ENCODE data around the gene SLC16A11. TPM values are rescaled to one million over a fixed set of nuclear protein-coding genes. Genes with fewer than 3 reads are reported as not detected.

Gene SLC16A11
- polyA plus RNA-seq, 1 donor, result 0.94 TPM

DNA sequence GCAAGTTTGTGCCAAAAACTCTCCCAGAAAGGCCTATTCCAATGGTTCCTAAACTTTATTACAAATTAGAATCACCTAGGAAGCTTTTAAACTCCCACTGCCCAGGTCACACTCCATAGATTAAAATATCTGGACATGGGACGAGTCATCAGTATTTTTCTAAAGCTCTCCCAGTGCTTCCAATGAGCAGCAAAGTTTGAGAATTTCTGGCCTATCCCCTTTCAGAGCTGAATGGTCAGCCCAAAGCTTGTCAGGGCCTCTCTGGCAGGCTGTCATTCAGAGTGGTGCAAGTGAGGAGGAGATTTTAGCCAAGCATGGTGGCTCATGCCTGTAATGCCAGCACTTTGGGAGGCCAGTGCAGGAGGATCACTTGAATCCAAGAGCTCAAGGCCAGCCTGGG lies 18.6 kb downstream of the SLC16A11 start:
- Histone ChIP-seq H3K4me3 (ENCODE audit: low read length) (no peak overlapping the region), H3K4me1 (ENCODE audit: control insufficient read depth, insufficient read depth, low read length) (peaks cover 17% of the 10 kb centered on the region), H3K36me3 (ENCODE audit: control insufficient read depth, insufficient read depth, low read length) (no peaks in the 10 kb centered on the region), H3K9me3 (ENCODE audit: control insufficient read depth, low read depth, low read length) (peaks cover 6% of the 10 kb centered on the region), H3K27me3 (ENCODE audit: control insufficient read depth, insufficient read depth, low read length) (peaks cover 37% of the 10 kb centered on the region), H3K27ac (ENCODE audit: low read length) (no peak overlapping the region)
- no CpG with 5 or more reads among the region's 1 CpG for WGBS (ENCODE audit: insufficient coverage, low lambda C conversion rate)
- DNase-seq, result no peak

DNA sequence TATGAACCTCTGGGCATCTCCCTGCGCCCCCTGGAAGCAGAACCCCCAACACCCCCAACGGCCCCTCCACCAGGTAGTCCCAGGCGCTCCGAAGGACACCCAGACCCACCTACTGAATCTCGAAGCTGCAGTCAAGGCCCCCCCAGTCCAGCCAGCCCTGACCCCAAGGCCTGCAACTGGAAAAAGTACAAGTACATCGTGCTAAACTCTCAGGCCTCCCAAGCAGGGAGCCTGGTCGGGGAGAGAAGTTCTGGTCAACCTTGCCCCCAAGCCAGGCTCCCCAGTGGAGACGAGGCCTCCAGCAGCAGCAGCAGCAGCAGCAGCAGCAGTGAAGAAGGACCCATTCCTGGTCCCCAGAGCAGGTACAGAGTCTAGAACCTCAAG lies 19.5 kb downstream of the SLC16A11 start:
- no CpG with 5 or more reads among the region's 8 CpGs for WGBS (ENCODE audit: insufficient coverage, low lambda C conversion rate)
- no peak for DNase-seq
- no peak overlapping the region for H3K4me3 ChIP-seq (ENCODE audit: low read length)

DNA sequence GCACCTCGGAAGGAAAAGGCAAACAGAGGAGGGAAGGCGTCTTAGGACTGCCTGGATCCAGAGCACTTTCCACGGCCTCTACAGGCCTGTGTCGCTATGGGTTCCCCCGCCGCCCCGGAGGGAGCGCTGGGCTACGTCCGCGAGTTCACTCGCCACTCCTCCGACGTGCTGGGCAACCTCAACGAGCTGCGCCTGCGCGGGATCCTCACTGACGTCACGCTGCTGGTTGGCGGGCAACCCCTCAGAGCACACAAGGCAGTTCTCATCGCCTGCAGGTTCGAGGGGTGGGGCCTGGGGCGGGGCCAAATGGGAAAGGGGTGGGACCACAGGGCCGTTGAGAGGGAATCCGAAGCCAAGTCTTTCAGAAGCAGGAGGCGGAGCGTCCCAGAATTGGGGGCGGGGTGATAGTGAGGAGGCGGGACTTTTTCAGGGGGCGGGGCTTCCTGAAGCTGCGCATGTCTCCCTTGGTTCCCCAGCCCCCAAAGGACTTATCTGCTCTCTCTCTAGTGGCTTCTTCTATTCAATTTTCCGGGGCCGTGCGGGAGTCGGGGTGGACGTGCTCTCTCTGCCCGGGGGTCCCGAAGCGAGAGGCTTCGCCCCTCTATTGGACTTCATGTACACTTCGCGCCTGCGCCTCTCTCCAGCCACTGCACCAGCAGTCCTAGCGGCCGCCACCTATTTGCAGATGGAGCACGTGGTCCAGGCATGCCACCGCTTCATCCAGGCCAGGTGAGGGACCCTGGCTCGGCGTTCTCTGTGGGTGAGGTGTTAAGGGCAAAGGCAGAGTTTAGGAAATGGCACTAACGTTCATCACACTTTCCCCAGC lies 20.1 kb downstream of the SLC16A11 start:
- peak overlapping the region; percentile 40 for H3K27ac ChIP-seq (ENCODE audit: low read length)
- peak overlapping the region; percentile 42 for H3K4me3 ChIP-seq (ENCODE audit: low read length)
- WGBS (ENCODE audit: insufficient coverage, low lambda C conversion rate), result no CpG with 5 or more reads among the region's 51 CpGs
- H3K27me3 ChIP-seq (ENCODE audit: control insufficient read depth, insufficient read depth, low read length), result peaks cover 41% of the 10 kb centered on the region
- peaks cover 6% of the 10 kb centered on the region for H3K9me3 ChIP-seq (ENCODE audit: control insufficient read depth, low read depth, low read length)
- H3K36me3 ChIP-seq (ENCODE audit: control insufficient read depth, insufficient read depth, low read length), result no peaks in the 10 kb centered on the region
- H3K4me1 ChIP-seq (ENCODE audit: control insufficient read depth, insufficient read depth, low read length), result peaks cover 17% of the 10 kb centered on the region
- peak; percentile 87 to 88 for DNase-seq

More for the DNA sequence above, 19.5 kb downstream of the SLC16A11 start:
- Histone ChIP-seq H3K9me3 (ENCODE audit: control insufficient read depth, low read depth, low read length) (peaks cover 6% of the 10 kb centered on the region), H3K27ac (ENCODE audit: low read length) (no peak overlapping the region), H3K27me3 (ENCODE audit: control insufficient read depth, insufficient read depth, low read length) (peaks cover 41% of the 10 kb centered on the region), H3K36me3 (ENCODE audit: control insufficient read depth, insufficient read depth, low read length) (no peaks in the 10 kb centered on the region), H3K4me1 (ENCODE audit: control insufficient read depth, insufficient read depth, low read length) (peaks cover 17% of the 10 kb centered on the region)

DNA sequence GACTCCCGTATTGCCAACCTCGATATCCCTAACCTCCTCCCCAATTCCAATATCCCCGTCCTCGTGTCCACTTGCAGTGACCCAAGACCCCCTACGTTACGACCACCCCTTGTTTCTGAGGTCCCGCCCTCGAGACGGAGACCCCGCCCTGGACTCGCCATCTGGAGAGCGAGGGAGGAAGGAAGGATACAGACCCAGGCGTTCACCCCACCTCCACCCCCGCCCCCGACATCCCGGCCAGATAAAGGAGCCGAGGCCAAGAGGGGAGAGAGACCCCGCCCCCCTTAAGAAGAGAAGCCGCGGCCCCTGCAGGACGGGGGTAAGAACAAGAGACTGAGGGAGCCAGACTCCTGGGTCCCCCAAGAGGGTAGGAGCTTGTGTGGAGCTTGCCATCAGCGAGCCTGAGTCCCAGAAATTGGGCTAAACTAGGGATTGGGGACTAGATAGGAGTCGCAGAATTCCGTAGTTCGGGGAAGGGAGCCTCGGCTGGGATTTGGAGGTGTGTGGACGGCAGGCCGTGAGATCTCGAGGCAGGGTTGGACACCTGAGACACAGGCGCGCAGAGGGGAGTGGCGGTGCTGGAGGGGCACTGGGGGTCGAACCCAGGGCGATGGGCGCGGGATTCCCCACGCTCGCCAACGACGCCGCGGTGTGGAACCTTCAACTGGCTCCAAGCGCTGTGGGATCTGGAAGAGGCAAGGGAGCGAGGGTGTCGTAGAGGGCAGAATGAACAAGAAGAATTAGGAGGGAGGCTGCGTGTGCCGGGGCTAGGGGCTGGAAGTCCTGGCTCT lies 20.9 kb downstream of the SLC16A11 start, which contains the start of gene BCL6B:
Gene BCL6B, plus strand, starts transcription at position 270 of the 791 bp plus-strand sequence. CDS start 622 bp downstream, outside the sequence.
- Histone ChIP-seq H3K27ac (ENCODE audit: low read length) (peak within 1 kb of the TSS; percentile 57), H3K4me3 (ENCODE audit: low read length) (peak within 1 kb of the TSS; percentile 42), H3K36me3 (ENCODE audit: control insufficient read depth, insufficient read depth, low read length) (no peaks in the 10 kb centered on the region), H3K4me1 (ENCODE audit: control insufficient read depth, insufficient read depth, low read length) (peaks cover 17% of the 10 kb centered on the region), H3K27me3 (ENCODE audit: control insufficient read depth, insufficient read depth, low read length) (peaks cover 41% of the 10 kb centered on the region), H3K9me3 (ENCODE audit: control insufficient read depth, low read depth, low read length) (peaks cover 6% of the 10 kb centered on the region)
- no CpG with 5 or more reads among the region's 47 CpGs for WGBS (ENCODE audit: insufficient coverage, low lambda C conversion rate)
- no peak for DNase-seq

DNA sequence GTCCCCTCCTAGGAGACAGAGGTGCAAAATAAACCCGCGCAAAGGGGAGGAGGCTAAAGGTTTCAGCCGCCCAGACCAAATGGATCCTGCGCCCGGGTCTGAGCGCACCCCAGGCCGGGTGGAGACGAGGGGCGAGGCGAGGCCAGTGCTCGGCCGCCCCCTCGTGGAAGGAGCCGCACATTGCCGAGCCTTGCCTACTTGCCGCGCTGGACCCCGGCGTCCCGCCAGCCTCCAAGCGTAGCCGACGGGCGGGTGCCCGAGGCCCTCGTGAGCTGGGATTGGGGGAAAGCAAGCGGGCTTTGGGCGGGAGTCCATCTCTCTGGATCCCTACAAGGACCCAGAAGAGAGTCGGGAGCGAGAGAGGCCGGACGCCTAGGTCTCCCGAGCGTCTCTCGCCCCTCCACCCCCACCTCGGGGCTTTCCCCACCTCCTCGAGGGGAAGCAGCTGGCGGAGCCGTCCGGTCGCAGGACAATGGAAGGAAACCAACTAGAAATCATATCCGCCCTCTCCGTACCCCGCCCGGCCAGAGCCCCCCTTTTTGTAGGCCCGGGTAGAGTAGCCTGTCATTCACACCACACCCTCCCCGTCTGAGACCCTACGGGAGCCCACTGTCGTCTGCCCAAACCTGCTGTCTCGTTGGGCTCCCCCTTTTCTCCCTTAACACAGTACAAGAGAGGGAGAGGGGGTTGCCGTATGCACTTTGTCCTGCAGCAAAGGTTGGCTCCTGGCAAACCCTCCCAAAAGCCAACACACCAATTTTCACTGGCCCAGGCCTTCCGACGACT lies 21.7 kb downstream of the SLC16A11 start:
- Histone ChIP-seq H3K27ac (ENCODE audit: low read length) (peak overlapping the region; percentile 57), H3K27me3 (ENCODE audit: control insufficient read depth, insufficient read depth, low read length) (peaks cover 41% of the 10 kb centered on the region), H3K4me1 (ENCODE audit: control insufficient read depth, insufficient read depth, low read length) (peaks cover 17% of the 10 kb centered on the region), H3K4me3 (ENCODE audit: low read length) (peak overlapping the region; percentile 23), H3K9me3 (ENCODE audit: control insufficient read depth, low read depth, low read length) (peaks cover 6% of the 10 kb centered on the region), H3K36me3 (ENCODE audit: control insufficient read depth, insufficient read depth, low read length) (peaks cover 4% of the 10 kb centered on the region)
- no CpG with 5 or more reads among the region's 53 CpGs for WGBS (ENCODE audit: insufficient coverage, low lambda C conversion rate)
- peak in 1 of 2 donors; percentile 62 for DNase-seq

GRCh38 chr17:7020894-7021664 lies 22.8 kb downstream of the SLC16A11 start:
- DNase-seq, result no peak
- Histone ChIP-seq H3K36me3 (ENCODE audit: control insufficient read depth, insufficient read depth, low read length) (peaks cover 12% of the 10 kb centered on the region), H3K9me3 (ENCODE audit: control insufficient read depth, low read depth, low read length) (peaks cover 6% of the 10 kb centered on the region), H3K4me3 (ENCODE audit: low read length) (no peak overlapping the region), H3K27ac (ENCODE audit: low read length) (peak overlapping the region; percentile 57), H3K27me3 (ENCODE audit: control insufficient read depth, insufficient read depth, low read length) (peaks cover 41% of the 10 kb centered on the region), H3K4me1 (ENCODE audit: control insufficient read depth, insufficient read depth, low read length) (peaks cover 17% of the 10 kb centered on the region)
- no CpG with 5 or more reads among the region's 11 CpGs for WGBS (ENCODE audit: insufficient coverage, low lambda C conversion rate)

- Histone ChIP-seq H3K27me3 (ENCODE audit: control insufficient read depth, insufficient read depth, low read length) (peaks cover 41% of the 10 kb centered on the region), H3K4me1 (ENCODE audit: control insufficient read depth, insufficient read depth, low read length) (peaks cover 22% of the 10 kb centered on the region), H3K27ac (ENCODE audit: low read length) (no peak overlapping the region), H3K36me3 (ENCODE audit: control insufficient read depth, insufficient read depth, low read length) (peaks cover 12% of the 10 kb centered on the region), H3K9me3 (ENCODE audit: control insufficient read depth, low read depth, low read length) (peaks cover 6% of the 10 kb centered on the region), H3K4me3 (ENCODE audit: low read length) (peak overlapping the region; percentile 32)
- WGBS (ENCODE audit: insufficient coverage, low lambda C conversion rate), result 100% methylated on average over 1 of the region's 16 CpGs
- peak in 1 of 2 donors; percentile 43 for DNase-seq
Measured at GRCh38 chr17:7019839-7020519, 23.9 kb downstream of the SLC16A11 start.

DNA sequence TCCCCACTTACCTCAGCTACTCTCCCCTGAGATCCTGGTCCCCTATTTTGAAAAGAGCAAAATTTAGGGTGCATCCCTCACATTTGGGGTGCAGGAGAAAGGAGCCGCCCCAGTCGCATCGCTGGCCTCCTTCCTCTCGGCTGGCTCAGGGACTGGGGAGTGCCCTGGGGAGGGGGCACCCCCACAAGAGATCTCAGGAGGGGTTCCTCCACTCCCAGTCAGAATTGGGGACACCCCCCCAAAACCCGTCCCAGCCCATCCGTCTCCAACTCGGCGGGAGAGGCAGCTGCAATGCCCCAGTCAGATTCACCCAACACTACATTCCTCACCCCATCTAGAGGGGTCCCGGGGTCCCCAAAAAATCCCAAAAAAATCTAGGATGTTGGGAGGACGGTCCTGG lies 24.5 kb downstream of the SLC16A11 start:
- Histone ChIP-seq H3K27me3 (ENCODE audit: control insufficient read depth, insufficient read depth, low read length) (peaks cover 41% of the 10 kb centered on the region), H3K36me3 (ENCODE audit: control insufficient read depth, insufficient read depth, low read length) (peaks cover 12% of the 10 kb centered on the region), H3K4me1 (ENCODE audit: control insufficient read depth, insufficient read depth, low read length) (peaks cover 22% of the 10 kb centered on the region), H3K4me3 (ENCODE audit: low read length) (no peak overlapping the region), H3K9me3 (ENCODE audit: control insufficient read depth, low read depth, low read length) (peaks cover 6% of the 10 kb centered on the region), H3K27ac (ENCODE audit: low read length) (no peak overlapping the region)
- no peak for DNase-seq
- WGBS (ENCODE audit: insufficient coverage, low lambda C conversion rate), result 20% methylated on average over 1 of the region's 10 CpGs

DNA sequence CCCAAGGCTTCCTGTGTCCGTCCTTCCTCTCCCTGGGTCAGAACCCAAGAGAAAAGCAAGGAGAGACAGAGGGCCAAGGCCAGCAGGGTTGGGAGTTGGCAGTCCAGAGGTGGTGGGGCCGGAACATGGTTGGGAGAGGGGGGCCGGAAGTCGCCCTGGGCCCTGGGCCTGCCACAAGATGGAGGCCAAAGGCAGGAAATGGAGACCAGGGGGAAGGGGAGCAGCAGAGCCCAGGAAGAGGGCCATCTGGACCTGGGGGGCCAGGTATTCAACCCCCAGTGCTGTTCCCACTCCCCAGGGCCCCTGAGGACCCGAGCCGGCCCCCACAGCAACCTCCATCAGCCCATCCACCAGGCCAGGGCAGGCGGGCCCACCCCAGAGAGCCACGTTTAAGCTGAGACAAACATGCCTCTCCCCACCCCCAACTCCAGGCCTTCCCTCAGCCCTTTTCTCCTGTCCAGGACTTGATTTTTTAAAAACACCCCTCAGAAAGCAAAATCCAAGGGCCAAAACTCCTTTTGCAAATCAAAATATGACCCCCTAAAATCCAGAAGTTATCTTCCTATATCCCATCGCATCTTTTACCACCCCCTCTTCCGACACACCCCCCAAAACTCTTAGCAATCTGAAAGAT lies 25.4 kb downstream of the SLC16A11 start:
- Histone ChIP-seq H3K4me1 (ENCODE audit: control insufficient read depth, insufficient read depth, low read length) (peaks cover 29% of the 10 kb centered on the region), H3K36me3 (ENCODE audit: control insufficient read depth, insufficient read depth, low read length) (peaks cover 12% of the 10 kb centered on the region), H3K9me3 (ENCODE audit: control insufficient read depth, low read depth, low read length) (no peaks in the 10 kb centered on the region), H3K27me3 (ENCODE audit: control insufficient read depth, insufficient read depth, low read length) (peaks cover 33% of the 10 kb centered on the region), H3K27ac (ENCODE audit: low read length) (no peak overlapping the region), H3K4me3 (ENCODE audit: low read length) (no peak overlapping the region)
- DNase-seq, result no peak
- WGBS (ENCODE audit: insufficient coverage, low lambda C conversion rate), result no CpG with 5 or more reads among the region's 10 CpGs
